HG03280 (cell line): ENCODE measurements around the gene NKD2.
"Not testable (repeated sequence)": the region's sequence is repeated elsewhere in the genome, so short reads cannot be mapped to it uniquely, and the experiment has no call there.

Experiments used
- ATAC-seq: cut with Tn5 transposase; IDR thresholded peaks from one replicate; pipeline ENCODE4 v1.9.1; 2021; ENCODE audit warnings: mild to moderate bottlenecking, moderate library complexity; ENCODE audit not compliant: unreplicated experiment

The NKD2 gene

GRCh38 chr5:1066676-1067075 lies 58.1 kb downstream of the NKD2 start:
- no peak for ATAC-seq

- ATAC-seq, result no peak
Observed at GRCh38 chr5:1067141-1068121, 58.8 kb downstream of the NKD2 start.

- no peak for ATAC-seq
Observed at GRCh38 chr5:1068204-1068894, 59.7 kb downstream of the NKD2 start.

GRCh38 chr5:1068895-1069719 lies 60.5 kb downstream of the NKD2 start:
- ATAC-seq, result no peak

- no peak for ATAC-seq
Observed at GRCh38 chr5:1069720-1070088, 61.1 kb downstream of the NKD2 start.

GRCh38 chr5:1073239-1074102 lies 64.9 kb downstream of the NKD2 start:
- ATAC-seq, result no peak

GRCh38 chr5:1074226-1074625 lies 65.6 kb downstream of the NKD2 start:
- ATAC-seq, result no peak

- no peak for ATAC-seq
Observed at GRCh38 chr5:1074816-1075554, 66.4 kb downstream of the NKD2 start.

GRCh38 chr5:1075555-1075881 lies 66.9 kb downstream of the NKD2 start:
- ATAC-seq, result no peak

- ATAC-seq, result no peak
Observed at GRCh38 chr5:1075931-1076330, 67.3 kb downstream of the NKD2 start.

GRCh38 chr5:1076406-1076805 lies 67.8 kb downstream of the NKD2 start:
- no peak for ATAC-seq

GRCh38 chr5:1077026-1077425 lies 68.4 kb downstream of the NKD2 start:
- no peak for ATAC-seq

GRCh38 chr5:1077491-1078020 lies 69.0 kb downstream of the NKD2 start:
- no peak for ATAC-seq

- ATAC-seq, result no peak
Observed at GRCh38 chr5:1078206-1078605, 69.6 kb downstream of the NKD2 start.

- ATAC-seq, result no peak
Observed at GRCh38 chr5:1078851-1079250, 70.2 kb downstream of the NKD2 start.

GRCh38 chr5:1079486-1079885 lies 70.9 kb downstream of the NKD2 start:
- no peak for ATAC-seq

GRCh38 chr5:1079961-1080360 lies 71.4 kb downstream of the NKD2 start:
- no peak for ATAC-seq

- ATAC-seq, result no peak
Observed at GRCh38 chr5:1080432-1080831, 71.8 kb downstream of the NKD2 start.

GRCh38 chr5:1081519-1081918 lies 72.9 kb downstream of the NKD2 start:
- ATAC-seq, result no peak

GRCh38 chr5:1083026-1083425 lies 74.4 kb downstream of the NKD2 start:
- ATAC-seq, result not testable (repeated sequence)
